C4-2B (cell line): ENCODE results near the gene SLC25A11.

Experiments
- CTCF ChIP-seq: fragments of 450-650 bp; conservative IDR thresholded peaks from 2 replicates; pipeline ENCODE4 v1.5.1; 2017; ENCODE audit warnings: mild to moderate bottlenecking
- ZFX ChIP-seq: fragments of 450-650 bp; IDR thresholded peaks from 2 replicates; pipeline ENCODE4 v1.6.1; 2017

GRCh38 chr17:4960279-4960922 lies 20.6 kb upstream of the SLC25A11 start:
- TF ChIP-seq CTCF: no peak
- no peak for TF ChIP-seq ZFX
